ENCODE results near the gene IPO11. TPM values are rescaled to one million over a fixed set of nuclear protein-coding genes. Genes with fewer than 3 reads are reported as not detected.

Gene IPO11
- total and polyA plus RNA-seq, 2 experiments from 2014 or later = 18.7 to 64.7 TPM

GRCh38 chr5:62496876-62497275, 84.3 kb downstream of the IPO11 start (continued):
- TF ChIP-seq ZNF331 (CRISPR knock-in tag; IDR thresholded peaks at IDR 0.05; ENCODE audit: low read depth) (no peak), EZH2 (IDR thresholded peaks at IDR 0.05; ENCODE audit: low read depth, unreplicated experiment) (no peak), STAT1 (IDR thresholded peaks at IDR 0.05; ENCODE audit: unreplicated experiment) (no peak), NANOG (IDR thresholded peaks at IDR 0.05; ENCODE audit: borderline replicate concordance) (no peak), CREB1 (CRISPR knock-in tag; IDR thresholded peaks at IDR 0.05; ENCODE audit: low read depth) (no peak), POLR2AphosphoS5 (IDR thresholded peaks at IDR 0.05; ENCODE audit: low read depth) (no peak), ZNF462 (CRISPR knock-in tag; IDR thresholded peaks at IDR 0.05) (no peak)

DNA sequence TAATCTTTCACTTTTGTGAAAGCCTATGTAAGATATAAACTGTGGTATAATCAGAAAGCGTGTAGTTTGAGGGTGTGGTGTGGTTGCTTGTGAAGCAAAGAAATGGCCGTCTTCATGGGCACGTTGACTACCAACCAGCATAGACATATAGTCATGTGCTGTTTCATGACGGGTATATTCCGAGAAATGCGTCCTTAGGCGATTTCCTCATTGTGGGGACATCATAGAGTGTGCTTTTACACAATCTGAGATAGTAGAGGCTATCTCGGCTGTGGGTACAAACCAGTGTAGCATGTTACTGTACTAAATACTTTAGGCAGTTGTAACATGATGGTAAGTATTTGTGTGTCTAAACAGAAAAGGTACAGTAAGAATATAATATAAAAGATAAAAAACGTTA, 86.4 kb downstream of the IPO11 start:
- Mint-ChIP-seq H3K27ac (no peak overlapping the region), H3K36me3 (ENCODE audit: low read depth) (peaks cover 15% of the 10 kb centered on the region; the same call in 2 of the 3 replicates), H3K4me3 (no peak overlapping the region)
- TF ChIP-seq EZH2phosphoT487 (IDR thresholded peaks at IDR 0.05; ENCODE audit: unreplicated experiment) = no peak
- TF ChIP-seq NANOG (IDR thresholded peaks at IDR 0.05; ENCODE audit: borderline replicate concordance) = no peak
- TF ChIP-seq CREB1 (CRISPR knock-in tag; IDR thresholded peaks at IDR 0.05; ENCODE audit: low read depth) = no peak
- no peak for TF ChIP-seq ZNF462 (CRISPR knock-in tag; IDR thresholded peaks at IDR 0.05)
- no peak for TF ChIP-seq ZNF331 (CRISPR knock-in tag; IDR thresholded peaks at IDR 0.05; ENCODE audit: low read depth)
- no peak for TF ChIP-seq STAT1 (IDR thresholded peaks at IDR 0.05; ENCODE audit: unreplicated experiment)
- no peak for TF ChIP-seq ETS1 (IDR thresholded peaks at IDR 0.05)

More for the DNA sequence above, 86.4 kb downstream of the IPO11 start:
- H3K4me2 ChIP-seq = no peak overlapping the region
- ATAC-seq = no peak
- DNase-seq (ENCODE audit: low spot score) = no peak
- no peaks in the 10 kb centered on the region for H3F3A ChIP-seq (replicated peaks; ENCODE audit: low read depth)
- peaks cover 6% of the 10 kb centered on the region for H3K4me1 ChIP-seq (ENCODE audit: insufficient read depth)
- H3K79me2 ChIP-seq (replicated peaks; ENCODE audit: insufficient read depth) = no peaks in the 10 kb centered on the region; the same call in 1 of the 2 replicates
- no peaks in the 10 kb centered on the region for H3K9me3 Mint-ChIP-seq
- no peak overlapping the region for H2AFZ ChIP-seq
- peaks cover 7% of the 10 kb centered on the region for H3K36me3 ChIP-seq (ENCODE audit: insufficient read depth)
- no peak overlapping the region for H3K27ac ChIP-seq (ENCODE audit: low read depth)
- H3K4me3 ChIP-seq = no peak overlapping the region
- H3K27me3 Mint-ChIP-seq (ENCODE audit: insufficient read depth, low read depth, poor library complexity) = no peaks in the 10 kb centered on the region
- no peaks in the 10 kb centered on the region for H4K20me1 ChIP-seq (replicated peaks; ENCODE audit: insufficient read depth)
- no peaks in the 10 kb centered on the region for H3K9me2 ChIP-seq (ENCODE audit: insufficient read depth)
- H3K27me3 ChIP-seq (ENCODE audit: insufficient read depth) = no peaks in the 10 kb centered on the region
- H3K4me1 Mint-ChIP-seq = peaks cover 19% of the 10 kb centered on the region

Measured in GM23338 (cell line).